Stimulated activated CD4-positive, alpha-beta T cell treated with anti-CD3 and anti-CD28 coated beads, Interleukin-1b, Interleukin-23, amount 100 ng/mL, for 48 hours (primary cell): Measurements from ENCODE around the gene SCN1A.
"Not testable (repeated sequence)": the region's sequence is repeated elsewhere in the genome, so short reads cannot be mapped to it uniquely, and the experiment has no call there.

Source experiments
- DNase-seq: peaks from one replicate; pipeline ENCODE4 v3.0.0-alpha.2; 2020

The SCN1A gene

DNA sequence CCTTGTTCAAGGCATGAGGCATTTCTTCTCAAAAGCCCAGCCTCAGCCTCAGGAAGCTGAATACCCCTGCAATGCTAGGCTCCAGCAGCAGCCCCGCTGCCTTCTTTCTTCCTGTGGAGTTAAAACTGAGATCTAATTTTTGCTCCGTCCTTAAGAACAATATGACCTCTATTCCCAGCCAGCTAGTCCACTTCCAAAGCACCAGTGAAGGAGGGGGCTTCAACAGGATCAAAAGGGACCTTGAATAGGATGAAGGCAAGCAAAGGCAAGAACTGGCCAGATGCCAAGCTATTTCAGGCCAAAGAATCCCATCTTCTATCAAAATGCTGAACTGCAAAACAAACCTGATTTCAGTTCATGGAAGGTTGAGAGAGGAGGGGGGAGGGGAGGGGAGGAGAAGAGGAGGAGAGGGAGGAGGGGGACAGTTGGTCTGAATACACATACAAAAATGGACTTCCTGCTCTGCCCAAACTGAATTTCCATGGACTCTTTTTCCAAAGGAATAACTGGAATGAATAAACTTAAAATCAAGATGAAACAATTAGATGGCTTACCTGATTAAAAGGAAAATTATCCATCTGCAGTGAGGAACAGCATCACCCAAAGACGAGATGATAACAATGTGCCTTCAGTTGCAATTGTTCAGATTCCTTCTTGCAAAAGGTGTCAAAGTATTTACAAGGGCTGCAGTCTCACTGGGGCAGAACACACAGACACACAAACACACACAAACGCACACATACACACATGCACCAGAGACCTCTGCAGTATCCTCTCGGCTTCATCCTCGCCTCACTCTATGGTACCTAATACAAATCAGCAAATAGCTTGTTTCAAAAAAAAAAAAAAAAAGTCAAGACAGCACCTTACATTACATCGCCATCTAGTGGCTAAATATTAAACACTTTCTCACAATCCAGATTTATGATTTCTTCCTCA lies at the start of gene SCN1A:
SCN1A (minus strand) TSS at position 804 of the 939 bp plus-strand sequence. CDS start 54,399 bp downstream, outside the sequence.
- no peak for DNase-seq

DNA sequence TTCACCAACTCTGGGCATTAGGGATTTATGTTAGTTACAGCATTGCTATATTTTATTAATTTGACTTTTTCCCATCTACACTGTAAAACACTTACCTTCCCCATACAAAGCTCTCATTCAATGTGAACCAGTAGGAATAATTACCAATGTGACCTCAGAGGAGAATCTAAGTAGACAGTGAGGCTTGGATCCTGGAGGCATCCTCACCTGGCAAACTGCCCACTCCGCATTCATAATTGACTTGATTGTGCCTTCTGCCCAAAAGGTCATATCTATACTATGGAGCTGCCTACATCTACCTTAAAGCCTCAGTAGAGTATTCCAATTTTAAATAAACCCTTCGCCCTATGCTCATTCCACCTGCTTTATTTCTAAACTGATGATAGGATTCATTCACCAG lies 45.4 kb upstream of the SCN1A start:
- DNase-seq: no peak

DNA sequence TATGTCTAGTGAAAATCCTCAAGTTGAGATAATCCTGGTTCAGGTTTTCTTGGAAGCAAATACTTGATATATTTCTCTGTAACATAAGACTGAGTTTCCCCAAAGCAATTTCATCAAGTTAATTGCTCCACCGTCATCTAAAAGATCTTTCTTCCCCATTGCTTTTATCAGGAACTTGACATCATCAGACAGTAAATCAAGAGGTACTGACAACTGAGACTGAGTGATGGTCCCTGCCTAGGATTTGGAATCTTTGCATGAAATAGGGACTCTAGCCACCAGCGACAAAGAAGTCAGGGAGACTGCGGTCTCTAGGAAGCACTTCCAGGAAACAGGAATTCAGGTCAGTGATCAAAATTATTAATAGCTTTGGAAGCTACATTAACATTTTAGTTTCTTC lies 43.4 kb upstream of the SCN1A start:
- no peak for DNase-seq

DNA sequence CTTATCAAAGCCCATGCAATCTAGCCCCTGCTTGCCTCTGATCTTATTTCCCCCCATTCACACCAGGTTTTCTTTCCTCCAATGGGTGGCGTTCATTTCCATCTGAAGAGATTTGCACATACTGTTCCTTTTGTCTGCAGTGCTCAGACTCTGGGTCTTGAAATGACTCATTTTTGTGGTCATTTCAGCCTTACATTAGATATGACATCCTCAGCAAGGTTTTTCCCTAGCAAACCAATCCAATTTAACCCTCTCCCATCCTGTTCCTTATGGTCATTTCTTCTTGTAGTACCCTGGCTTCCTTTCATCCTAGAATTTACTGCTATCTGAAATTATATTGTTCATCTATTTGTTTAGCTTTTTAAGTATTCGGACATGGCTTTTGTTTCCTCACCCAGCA lies 42.5 kb upstream of the SCN1A start:
- no peak for DNase-seq

DNA sequence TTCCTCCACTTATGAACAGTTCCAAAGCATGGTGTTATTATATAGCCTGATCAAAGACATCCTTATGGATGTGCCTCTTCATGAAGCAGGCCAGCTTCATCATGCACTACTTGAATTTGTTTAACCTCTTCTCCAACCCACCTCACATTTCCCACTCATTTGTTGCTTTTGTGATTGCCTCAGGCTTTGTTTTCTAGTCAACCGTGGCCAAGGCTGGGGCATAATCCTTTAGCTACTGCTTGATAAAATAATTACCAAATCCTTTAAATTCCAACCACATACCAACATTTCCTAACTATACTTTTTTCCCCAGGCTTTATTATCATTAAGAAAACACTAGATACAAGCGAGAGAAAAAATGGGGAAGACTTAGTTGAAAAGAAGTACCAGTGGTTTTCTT lies 39.6 kb upstream of the SCN1A start:
- no peak for DNase-seq

DNA sequence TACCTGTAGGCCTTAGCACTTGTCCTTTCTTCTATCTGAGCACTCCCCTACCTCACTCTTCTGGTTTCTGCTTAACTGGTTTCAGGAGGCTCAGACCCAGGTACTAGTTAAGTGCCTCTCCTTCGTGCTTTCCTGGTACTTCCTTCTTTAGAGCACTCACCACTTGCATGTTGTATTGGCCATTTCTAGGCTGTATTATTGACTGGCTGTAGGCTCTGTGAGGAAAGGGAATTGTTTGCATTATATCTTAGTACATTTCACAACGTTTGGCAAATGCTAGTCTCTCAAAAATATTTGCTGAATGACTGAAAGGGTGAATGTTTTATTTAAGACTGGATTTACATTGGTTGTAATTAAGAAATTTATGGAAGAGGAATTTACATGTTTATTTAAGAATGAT lies 36.0 kb upstream of the SCN1A start:
- DNase-seq: no peak

- no peak for DNase-seq
These were observed 30.7 kb upstream of the SCN1A start for GRCh38 chr2:166158546-166158945.

GRCh38 chr2:166157578-166157977 lies 29.8 kb upstream of the SCN1A start:
- no peak for DNase-seq

GRCh38 chr2:166156985-166157490 lies 29.2 kb upstream of the SCN1A start:
- no peak for DNase-seq

GRCh38 chr2:166155589-166155988 lies 27.8 kb upstream of the SCN1A start:
- no peak for DNase-seq

GRCh38 chr2:166154685-166155338 lies 27.0 kb upstream of the SCN1A start:
- DNase-seq: no peak

DNA sequence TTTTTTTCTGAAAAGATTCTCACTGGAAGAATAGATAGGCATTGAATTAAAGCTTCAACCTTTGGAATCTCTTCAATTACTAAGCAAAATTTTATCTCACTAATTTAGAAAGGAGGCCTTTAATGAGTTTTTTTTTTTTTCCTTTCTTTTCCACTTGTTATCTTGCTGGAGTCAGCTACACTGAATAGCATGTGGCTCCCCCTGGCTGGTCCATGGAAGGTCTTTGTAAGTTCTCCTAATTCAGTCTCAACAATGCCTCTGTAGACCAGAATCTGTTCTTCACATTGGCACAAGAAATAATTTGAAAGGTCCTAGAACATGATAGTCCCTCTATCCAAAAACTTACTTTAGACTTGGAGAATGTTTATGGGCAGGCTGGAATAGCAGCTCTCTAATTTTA lies 24.2 kb upstream of the SCN1A start:
- no peak for DNase-seq

DNA sequence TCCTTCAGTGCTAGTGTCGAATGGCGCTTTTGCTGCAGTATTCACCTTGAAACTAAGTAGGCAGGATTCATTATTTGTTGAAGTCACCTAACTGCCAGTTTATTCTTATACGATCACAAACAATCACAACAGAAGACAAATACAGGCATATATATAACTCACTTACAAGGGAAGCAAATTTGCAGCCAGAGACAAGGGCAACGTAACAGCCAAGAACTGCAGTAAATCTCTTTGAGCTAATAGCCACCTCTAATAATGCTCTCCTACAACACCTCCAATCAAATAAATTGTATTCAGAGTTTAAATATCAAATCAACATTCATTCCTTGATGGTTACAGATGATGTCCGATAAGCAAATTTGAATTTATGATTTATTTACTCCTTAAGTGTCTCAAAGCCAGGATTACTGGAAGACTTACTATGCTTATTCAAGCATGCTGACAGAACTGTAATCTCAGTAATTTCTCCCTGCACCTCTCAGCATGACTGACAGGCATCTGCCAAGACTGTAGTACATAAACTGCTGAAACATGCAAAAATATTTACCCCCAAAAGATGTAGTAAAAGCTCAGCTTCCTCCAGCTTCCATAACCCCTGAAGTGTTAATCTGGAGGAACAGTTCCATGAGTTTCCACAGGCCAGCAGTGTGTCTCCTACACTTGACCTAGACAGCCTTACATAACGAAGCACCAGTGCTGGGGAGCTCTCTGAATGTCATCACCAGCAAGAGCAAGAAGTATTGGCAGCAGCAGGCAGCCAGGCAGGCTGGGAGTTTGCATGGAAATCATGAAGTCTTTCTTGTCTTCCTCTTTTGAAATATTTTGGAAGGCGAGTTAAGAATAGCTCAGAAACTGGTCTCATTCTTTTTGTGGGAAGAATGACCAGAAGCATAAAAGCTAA lies 20.9 kb upstream of the SCN1A start:
- no peak for DNase-seq

- no peak for DNase-seq
These were observed 20.1 kb upstream of the SCN1A start for GRCh38 chr2:166147883-166148282.

DNA sequence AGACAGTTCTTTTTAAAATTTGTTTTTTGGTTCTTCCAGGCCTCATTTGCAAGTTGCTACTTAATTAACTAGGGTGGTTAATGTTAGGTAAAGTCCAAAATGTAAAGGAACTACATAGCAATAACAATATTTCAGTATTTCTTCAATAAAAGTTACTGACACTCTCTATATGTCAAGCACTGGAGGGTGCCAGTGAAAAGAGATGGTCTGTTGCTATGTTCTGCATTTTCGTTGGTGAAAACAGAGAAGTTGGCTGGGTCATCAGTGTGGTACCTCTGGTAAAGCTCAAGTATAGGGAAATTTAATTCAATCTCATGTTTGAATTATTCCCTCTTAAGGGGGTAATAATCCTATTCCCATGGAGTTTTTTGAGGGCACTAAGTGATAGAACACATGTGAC lies 16.3 kb upstream of the SCN1A start:
- DNase-seq: no peak

DNA sequence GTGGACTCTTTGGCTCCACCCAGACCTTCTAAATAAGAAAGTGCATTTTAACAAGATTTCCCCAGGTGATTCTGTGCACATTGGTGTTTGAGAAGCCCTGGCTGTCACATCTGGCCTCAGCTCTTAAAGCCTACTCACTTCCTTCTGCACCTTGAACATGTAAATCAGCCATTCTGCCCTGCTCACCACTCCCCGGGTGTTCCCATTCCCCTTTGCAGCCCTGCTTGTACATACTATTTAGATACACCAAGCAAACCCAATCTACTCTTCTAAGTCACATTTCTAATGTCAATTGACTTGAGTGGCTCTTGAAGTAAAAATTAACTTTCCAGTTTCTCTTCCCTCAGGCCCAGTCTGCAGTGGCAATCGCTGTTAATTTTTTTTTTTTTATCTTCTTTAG lies 13.1 kb upstream of the SCN1A start:
- DNase-seq: no peak

DNA sequence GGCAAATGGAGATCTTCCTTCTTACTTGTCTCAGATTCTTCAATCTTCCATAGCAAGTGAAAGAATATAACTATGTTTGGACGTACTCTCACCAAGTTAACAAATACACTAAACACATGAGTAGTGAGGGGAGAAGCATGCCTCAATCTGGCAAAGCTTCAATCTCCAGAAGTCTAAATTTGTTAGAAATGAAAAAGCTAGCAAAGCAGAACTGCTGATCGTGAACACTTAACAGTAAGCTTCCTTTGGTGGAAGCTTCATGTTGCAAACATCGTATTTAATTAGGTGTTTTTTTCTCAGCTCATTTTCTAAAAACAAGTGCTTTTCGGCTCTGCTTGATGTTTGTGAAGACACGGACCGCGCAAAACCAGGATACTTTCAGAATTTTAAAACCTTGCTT lies 12.7 kb upstream of the SCN1A start:
- no peak for DNase-seq

GRCh38 chr2:166139479-166139878 lies 11.7 kb upstream of the SCN1A start:
- not testable (repeated sequence) for DNase-seq

- DNase-seq: no peak
These were observed 10.8 kb upstream of the SCN1A start for GRCh38 chr2:166138667-166139066.

- DNase-seq: no peak
These were observed 10.3 kb upstream of the SCN1A start for GRCh38 chr2:166138144-166138543.

GRCh38 chr2:166137331-166137730 lies 9.5 kb upstream of the SCN1A start:
- no peak for DNase-seq

- no peak for DNase-seq
These were observed 8.0 kb upstream of the SCN1A start for GRCh38 chr2:166135849-166136258.
